ENCODE measurements around the gene HTR2A.

DNA sequence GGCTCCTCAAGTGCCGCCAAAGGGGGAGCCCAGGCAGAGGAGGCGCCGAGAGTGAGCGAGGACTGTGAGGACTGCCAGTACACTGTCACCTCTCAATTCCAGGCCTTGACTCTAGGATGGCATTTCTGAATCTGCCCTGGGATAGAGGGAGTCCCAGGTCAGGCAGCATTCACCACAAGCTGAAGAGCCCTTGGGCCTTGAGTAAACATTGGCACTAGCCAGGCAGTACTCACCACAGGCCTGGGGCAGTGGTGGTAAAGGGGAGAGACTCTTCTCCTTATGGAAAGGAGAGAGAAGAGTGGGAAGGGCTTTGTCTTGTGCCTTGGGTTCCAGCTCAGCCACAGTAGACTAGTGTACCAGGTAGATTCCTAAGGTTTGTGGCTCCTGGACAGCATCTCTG lies 39.7 kb upstream of the HTR2A start:
- TF ChIP-seq TAF1 (IDR thresholded peaks at IDR 0.05; ENCODE audit: borderline replicate concordance, low read depth, low read length) (no peak), POLR2AphosphoS5 (IDR thresholded peaks at IDR 0.05; ENCODE audit: low read depth, low read length) (no peak), POLR2A (IDR thresholded peaks at IDR 0.05; ENCODE audit: low read depth, low read length) (no peak)

Measured in GM12892 (cell line).